Globus pallidus (tissue), 1 donor: Measurements from ENCODE around the gene MYO1A.
"Not testable (repeated sequence)": the region's sequence is repeated elsewhere in the genome, so short reads cannot be mapped to it uniquely, and the experiment has no call there.

ENCODE experiments used
- DNase-seq: peaks from one replicate; pipeline ENCODE4 v3.0.0-alpha.2; 2015; ENCODE audit warnings: low spot score

Gene MYO1A

DNA sequence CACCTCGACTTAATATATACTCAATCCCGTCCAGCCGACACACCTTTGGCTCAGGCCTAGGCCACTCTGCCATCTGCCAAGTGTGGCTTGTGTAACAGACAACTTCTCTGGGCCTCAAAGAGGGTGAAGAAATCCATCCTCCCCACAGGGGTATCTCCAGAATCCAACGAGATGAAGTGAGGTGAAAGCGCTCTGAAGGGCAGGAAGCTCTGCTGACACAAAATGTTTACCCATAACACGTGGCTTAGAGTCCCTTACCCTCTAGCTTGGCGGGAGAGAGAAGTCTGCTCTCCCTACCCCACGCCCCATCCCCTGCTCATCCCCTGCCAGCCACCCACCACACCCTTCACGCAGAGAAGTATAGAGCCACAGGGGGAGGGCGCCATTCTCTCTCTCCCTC, 56.6 kb downstream of the MYO1A start:
- DNase-seq: no peak

DNA sequence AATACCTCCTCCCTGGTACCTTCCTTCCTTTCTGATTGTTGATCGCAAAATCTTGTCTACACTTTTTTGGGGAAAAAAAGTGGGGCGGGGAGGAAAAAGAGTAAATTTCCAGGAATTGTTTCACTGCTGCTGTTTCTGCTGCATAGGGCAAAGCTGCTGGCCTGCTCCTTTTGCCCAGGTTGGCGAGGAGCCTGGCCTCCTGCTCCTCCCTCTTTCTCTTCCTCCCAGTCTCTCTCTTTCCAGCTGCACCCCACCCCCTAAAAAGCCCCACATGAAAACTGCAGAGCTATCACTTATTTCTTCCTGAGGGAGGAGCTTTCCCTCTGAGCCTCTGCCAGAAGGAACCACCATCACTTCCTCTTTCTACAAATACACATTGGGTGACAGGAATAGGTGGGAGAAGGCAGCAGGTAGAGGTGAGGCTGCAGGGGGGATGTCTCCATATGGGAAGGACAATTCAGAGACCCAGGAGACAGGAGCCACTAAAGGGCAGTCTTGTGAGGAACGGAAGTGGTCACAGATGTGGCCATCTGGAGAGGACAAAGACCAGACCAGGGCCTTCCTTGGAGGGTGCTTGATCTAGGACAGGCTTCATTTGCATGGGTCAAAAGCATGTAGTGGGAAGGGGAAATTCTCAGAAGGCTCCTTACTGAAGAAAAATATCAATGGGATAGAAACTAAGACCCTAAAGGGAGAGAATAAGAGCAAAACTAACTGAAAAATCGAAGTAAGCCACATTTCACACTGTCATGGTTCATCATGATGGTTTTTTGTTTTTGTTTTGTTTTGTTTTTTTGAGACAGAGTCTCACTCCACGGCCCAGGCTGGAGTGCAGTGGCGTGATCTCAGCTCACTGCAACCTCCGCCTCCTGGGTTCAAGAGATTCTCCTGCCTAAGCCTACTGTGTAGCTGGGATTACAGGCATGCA, 58.3 kb downstream of the MYO1A start:
- DNase-seq: peak; percentile 63

DNA sequence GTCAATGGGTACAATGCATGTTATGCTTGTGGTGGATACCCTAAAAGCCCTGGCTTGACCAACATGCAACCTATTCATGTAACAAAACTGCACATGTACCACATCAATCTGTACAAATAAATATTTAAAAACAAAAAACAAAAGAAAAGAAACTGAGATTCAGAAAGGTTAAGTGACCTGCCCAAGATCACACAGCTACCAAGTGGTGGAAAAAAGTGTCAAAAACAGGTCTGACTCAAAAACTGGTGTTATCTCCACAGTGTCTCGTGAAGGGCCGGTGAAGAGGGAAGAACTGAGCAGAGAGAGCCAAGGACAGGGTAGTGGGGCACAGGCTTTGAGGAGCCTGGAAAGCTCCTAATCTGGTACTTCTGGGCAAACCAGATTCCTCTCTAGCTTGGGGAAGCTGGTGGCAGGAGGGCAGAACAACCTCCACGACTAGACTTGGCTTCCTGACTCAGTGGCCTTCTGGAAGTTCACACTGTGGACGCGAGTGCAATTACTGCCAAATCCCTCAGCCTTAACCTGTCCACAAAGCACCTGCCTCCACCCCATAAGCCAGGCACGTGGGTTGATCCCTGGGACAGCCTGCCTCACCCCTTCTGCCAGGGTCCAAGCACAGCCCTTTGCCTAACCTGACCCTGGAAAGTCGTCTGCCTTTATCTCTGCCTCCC, 59.1 kb downstream of the MYO1A start:
- DNase-seq: no peak

GRCh38 chr12:56989861-56990610, 59.9 kb downstream of the MYO1A start:
- DNase-seq: no peak

DNA sequence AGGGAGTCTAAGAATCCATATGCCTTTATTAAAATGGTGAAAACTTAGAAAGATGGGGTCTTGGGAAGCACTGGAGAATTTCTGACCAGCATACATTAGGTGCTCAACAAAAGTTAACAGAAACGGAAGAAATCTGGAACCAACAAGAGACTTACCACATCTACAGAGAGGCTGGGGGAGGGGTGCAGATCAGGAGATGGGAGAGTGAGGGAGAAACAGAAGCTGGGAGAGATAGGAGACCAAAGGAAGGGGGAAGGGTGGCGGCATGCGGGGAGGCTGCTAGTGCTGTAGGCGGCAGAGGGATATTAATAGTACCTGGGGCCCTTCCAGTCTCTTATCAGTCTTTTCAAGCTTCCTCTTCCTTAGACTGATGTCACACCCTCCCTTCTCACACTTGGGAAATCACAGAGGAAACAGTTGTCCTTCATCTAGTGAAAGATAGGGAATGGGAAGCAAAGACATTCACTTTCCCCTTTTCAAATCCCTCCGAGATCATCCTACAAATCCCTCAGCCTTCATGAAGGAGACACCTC, 61.7 kb downstream of the MYO1A start:
- DNase-seq: no peak

GRCh38 chr12:56987551-56988053, 62.3 kb downstream of the MYO1A start:
- DNase-seq: peak; percentile 78

DNA sequence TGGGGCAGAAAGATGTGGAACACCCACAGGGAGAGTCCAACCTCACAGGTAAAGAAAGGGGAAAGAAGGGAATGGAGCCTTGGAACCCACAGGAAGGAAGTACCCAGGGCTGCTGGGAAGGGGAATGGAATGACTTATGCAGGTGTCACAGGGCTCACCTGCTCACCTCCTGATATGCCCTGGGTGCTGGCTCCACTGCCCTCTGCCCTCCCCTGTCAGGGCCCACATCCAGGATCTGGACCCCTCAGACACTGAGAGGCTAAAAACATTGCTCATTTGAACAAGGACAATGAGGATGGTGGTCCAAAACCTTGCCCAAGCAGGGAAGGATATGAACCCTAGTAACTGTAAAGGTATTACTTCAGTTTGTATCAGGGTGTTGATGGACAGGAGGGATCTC, 62.9 kb downstream of the MYO1A start:
- no peak for DNase-seq

DNA sequence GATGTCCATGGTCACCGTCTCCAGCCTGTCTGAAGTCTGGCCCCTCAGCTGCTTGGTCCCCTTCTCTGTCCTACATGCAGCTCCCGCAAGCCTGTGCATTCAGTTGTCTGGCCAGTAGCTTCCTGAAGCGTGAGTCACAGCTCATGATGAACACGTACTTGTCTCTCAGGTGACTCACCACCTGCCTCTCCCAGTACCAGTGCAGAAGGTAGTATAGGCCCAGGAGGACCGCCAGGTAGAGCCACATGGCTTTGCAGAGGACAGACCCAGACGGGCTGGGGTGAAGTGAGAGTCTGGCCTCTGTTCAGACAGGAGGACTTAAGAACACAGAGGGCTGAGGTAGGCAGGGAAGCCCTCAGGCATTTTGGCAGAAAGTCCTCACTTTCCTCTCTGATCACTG, 64.2 kb downstream of the MYO1A start:
- not testable (repeated sequence) for DNase-seq

DNA sequence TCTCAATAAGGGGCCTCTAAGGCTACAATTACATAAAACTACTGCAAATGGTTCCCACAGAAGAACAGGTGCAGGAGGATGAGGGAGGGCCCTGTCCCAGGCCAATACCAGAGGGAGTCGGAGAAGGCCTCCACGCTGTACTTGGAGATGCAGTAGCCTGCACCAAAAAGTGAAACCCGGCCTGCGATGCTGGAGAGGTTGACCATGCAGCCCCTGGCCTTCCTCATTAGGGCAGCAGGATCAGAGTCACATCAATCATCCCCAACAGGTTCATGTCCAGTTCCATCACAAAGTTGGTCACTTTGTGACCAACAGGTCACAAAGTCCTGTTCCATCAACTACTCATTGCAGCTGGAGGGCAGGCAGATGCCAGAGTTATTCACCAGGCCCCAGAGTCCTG, 66.5 kb downstream of the MYO1A start:
- DNase-seq: no peak

DNA sequence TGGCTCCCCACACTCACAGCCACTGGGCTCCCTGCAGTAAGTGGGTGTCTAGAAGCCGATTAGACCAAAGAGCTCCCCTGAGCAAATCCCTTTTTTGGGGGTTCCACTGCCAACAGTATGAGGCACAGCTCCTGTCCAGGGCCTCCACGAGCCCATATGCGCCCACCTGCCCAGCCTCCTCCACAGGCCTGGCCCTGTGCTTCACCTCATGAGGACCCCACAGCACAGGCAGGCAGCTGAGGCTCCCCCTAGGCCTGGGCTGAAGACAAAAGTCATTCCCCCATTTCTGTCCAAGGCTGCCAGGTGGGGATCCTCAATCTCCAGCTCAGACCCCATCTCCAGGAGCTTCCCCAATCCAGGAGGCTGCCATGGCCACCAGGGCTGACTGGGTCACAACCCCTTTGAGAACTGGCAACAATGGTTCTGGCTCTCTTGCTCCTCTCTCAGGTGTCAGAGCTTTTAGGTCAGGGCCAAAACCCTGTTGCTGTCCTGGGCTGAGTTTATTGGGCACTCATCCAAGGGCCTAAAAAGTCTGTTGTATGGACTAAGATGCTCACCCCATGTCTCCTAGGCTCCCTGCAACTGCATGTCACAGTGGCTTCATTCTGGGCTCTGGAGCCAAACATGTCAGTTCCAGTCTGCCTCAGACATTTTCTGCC, 67.2 kb downstream of the MYO1A start:
- not testable (repeated sequence) for DNase-seq

- DNase-seq: no peak
These were observed 68.9 kb downstream of the MYO1A start for GRCh38 chr12:56980941-56981530.

- DNase-seq: no peak
These were observed 69.7 kb downstream of the MYO1A start for GRCh38 chr12:56980268-56980667.

- no peak for DNase-seq
These were observed 70.3 kb downstream of the MYO1A start for GRCh38 chr12:56979628-56980027.
